GM10847 (cell line): Measurements from ENCODE around the gene MAP1A.

Experiments
- POLR2A ChIP-seq: IDR thresholded peaks from 2 replicates; pipeline ENCODE4 v1.6.1; 2011; ENCODE audit not compliant: insufficient read length; ENCODE audit errors: extremely low read depth

MAP1A gene

DNA sequence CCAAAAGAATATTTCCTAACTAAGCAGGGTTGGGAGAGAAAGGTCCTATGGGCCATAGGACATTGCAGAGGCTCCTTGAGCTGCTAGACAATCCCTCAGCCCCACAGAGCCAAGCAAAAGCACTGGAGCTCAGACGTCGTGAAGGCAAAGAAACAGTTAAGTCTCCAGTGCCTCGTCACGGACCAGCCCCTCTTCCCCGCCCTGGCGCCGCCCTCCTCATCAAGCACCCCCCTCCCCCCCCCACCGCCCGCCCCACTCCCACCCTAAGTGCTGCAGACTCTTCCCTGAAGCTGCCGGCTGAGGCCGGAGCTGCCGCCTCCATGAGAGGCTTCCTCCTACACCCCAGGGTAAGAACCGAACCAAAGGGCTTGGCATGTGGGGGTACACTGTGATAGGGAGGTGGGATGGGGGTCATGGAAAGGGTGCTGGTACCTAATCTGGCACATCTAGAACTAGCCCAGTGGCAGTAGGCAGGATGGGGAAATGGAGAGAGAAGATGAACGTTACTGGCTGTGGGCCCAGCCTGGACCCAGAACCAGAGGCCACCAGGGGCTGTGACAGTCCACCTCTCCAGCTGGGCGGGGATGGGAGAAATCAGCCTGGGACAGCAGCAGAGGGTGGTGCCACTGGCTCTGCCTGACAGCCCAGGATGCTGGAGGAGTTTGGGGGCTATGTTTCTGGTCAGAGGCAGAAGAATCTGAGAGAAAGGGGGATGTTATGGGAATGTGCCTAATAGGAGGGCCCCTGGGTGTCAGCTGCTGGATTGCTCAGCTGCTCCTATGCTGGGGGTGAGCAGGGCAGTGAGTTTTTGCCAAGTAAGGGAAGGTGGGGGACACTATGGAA lies at the start of gene MAP1A:
Gene MAP1A (plus strand): TSS at position 255 of the 843 bp plus-strand sequence. CDS start 3,866 bp downstream, outside the sequence.
- no peak for TF ChIP-seq POLR2A

DNA sequence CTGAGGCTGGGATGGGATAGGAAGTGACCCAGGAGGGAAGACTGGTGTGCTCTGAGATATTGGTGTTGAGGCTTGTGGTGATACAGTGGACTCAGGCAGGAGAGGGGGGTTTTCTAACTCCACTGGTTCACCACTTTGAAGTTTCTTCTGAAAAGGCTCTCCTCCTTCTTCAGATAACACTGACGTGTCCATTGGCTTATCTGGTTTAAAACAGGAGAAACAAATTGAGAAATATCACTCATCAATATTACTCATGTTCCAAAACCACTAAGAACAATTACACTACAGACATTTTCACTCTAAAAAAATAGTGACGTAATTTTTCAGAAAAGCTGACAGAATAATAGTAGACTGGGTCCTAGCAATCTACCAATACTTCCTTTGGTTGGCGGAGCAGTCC lies 47.5 kb upstream of the MAP1A start:
- no peak for TF ChIP-seq POLR2A

DNA sequence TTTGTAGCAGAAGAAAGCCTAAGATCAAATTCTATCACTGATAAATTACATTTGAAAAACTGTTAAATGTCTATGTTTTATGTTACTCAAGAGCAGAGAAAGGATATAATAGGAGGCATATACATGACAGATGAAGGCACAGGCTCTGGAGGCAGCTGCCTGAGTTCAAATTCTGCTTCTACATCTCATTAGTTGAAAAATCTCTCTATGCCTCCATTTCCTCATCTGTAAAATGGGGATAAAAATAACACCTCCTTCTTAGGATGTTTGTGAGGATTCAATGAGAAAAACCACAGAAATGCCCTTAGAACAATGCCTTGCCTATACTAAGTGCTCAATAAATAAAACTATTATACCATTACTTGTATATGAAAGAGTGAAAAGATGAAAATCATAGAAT lies 45.4 kb upstream of the MAP1A start:
- no peak for TF ChIP-seq POLR2A

DNA sequence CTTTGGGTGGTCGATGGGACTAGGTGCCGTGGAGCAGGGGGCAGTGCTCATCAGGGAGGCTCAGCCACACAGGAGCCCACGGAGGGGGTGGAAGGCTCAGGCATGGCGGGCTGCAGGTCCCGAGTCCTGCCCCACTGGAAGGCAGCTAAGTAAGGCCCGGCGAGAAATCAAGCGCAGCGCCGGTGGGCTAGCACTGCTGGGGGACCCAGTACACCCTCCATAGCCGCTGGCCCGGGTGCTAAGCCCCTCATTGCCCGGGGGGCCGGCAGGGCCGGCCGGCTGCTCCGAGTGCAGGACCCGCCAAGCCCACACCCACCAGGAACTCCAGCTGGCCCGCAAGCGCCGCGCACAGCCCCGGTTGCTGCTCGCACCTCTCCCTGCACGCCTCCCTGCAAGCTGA lies 43.5 kb upstream of the MAP1A start:
- no peak for TF ChIP-seq POLR2A

DNA sequence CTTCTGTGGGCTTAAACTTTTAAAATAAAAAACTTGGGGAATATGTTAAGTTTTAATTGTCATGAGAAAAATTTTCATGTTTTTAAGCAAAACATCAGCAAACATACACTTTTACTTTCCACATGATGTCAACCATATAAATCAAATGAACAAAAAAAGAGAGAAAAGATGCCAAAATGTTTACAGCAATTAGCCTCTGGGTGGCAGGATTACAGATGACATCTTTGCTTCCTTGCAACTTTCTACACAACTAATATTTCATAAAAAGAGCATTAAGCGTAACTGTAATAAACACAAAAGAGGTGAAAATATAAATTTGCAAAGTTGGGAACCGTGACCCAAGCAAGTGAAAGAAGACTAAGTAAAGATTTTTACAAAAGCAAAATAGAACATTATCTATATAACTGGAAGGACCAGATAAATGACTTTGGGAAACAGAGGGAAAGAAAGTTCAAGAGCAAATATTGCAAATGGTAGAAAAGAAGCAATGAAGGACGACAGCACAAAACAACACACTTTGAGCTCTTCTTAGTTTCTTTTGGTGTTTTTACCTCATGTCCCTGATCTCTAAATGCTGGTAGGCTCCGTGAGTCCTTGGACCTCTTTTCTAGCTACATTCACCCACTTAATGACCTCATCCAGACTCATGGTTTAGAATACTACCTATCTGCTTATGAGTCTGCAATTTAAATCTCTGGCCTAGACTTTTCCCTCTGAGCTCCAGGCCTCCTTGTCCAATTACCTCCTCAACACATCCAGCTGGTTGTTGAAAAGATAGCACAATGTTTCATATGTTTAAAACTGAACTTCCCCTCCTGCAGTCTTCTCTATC lies 33.9 kb upstream of the MAP1A start:
- TF ChIP-seq POLR2A: no peak

DNA sequence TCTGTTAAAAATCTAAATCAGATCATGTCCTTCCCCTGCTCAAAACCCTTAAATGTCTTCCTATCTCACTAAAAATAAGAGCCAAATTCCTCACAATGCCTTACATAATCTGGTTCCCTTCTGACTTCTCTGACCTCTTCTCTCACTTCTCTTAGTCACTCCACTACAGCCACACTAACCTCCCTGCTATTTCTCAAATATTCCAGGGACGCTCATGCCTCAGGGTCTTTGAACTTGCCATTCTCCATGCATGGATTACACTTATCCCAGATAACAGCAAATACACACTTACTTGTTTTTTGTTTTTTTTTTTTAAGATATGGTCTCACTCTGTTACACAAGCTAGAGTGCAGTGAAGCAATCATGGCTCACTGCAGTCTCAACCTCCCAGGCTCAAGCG lies 33.0 kb upstream of the MAP1A start:
- TF ChIP-seq POLR2A: no peak

DNA sequence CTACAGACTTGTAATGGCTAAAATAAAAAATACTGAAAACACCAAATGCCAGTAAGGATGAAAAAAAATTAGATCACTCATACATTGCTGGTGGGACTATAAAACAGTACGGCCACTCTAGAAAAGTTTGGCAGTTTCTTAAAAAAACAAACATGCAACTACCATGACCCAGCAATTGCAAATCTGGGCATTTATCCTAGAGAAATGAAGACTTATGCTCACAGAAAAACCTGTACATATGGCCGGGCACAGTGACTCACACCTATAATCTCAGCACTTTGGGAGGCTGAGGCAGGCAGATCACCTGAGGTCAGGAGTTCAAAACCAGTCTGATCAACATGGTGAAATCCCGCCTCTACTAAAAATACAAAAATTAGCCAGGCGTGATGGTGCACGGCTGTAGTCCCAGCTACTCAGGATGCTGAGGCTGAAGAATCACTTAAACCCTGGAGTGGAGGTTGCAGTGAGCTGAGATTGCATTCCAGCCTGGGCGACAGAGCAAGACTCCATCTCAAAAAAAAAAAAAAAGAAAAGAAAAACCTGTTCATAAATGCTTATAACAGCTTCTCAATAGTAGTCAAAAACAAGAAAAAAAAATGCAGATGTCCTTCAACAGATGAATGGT lies 30.0 kb upstream of the MAP1A start:
- TF ChIP-seq POLR2A: no peak

DNA sequence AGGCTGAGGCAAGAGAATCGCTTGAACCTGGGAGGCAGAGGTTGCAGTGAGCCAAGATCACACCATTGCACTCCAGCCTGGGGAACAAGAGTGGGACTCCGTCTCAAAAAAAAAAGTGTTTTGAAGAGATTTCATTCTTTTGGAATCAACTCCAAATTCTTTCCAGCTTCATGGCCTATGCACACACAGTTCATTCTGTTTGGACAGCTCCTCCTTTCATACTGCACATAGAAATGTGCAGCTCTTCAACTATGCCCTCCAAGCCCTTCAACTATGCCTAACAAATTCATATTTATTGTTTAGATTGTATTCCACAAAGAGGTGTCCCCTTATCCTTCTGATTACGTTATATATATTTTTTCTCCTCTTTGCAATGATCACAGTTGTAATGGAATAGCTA lies 28.6 kb upstream of the MAP1A start:
- TF ChIP-seq POLR2A: no peak

DNA sequence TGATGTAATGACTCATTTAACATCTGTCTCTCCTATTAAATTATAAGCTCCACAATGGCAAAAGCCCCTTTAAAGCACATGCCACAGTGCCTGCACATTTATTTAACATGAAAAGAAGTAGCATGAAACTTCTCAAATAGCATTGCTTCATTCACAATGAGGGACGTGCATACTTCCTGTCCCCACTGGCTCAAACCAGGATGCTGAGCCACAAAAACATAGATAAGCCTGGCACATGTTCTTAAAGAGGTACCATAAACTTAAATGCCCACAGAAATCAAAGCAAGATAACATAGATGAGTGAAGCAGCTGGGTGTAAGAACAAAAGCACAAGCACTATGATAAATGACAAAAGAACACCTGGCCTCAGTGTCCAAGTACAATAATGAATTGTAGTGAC lies 28.2 kb upstream of the MAP1A start:
- TF ChIP-seq POLR2A: no peak

DNA sequence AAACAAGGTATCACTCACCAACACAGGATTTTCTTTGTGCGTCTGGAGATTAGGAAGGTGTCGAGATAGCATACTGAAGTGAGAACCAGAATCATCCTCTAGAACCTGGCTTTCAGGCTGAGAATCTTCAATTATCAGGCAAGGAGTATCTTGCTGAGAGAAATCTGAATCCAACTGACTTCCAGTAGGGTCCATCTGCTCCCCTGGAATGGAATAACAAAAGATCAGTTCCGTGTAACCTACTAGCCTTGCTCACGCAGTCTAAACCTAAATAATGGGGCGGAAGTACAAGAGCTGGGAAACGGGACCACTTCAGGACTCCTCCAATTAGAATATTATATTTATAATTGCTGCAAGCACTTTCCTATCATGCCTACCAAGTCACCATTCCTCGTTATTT lies 25.1 kb upstream of the MAP1A start:
- no peak for TF ChIP-seq POLR2A

DNA sequence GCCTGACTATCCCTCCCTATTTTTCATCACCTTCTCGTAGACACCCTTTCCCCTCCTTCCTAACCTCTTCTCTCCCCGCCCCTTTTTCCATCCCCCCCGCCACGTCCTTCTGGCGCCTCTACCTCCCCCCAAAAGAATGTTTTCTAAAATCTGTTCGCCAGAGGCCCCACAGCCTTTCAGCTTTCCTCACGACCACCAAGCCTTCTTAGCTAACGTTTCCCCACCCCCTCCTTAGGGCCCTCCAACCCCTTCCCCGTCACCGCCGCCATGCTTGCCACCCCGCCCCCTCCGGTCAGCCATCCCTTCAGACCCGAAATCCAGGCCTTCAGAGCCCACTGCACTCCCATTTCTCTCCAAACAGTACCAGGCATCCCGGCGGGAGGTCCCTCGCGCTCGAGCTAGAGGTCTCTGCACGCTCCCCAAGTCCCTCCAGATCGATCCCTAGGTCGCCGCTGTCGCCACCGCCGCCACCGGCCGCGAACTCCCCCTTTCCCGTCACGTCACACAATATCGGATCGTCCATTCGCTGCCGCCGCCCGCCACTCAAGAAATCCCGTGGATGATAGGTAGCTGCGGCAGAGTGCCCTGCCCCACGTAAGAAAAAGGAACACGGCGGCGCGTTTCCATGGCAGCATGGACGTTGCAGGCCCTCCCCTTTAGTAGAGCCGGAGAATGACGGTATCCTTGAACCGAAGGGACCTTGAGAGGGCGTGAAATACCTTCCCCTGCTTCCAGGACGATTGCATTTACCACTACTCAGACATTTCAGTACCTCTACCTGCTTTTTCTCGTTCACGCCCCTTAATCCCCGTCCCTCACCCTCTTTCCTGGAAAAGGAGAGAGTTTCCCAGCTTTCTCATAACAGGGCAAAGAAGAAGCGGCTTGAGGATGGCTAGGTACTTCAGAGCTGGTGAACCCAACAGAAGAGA lies 24.5 kb upstream of the MAP1A start, which contains the start of gene TP53BP1:
Gene TP53BP1 (minus strand): TSS at position 484 of the 929 bp plus-strand sequence. CDS start 113 bp downstream, at position 371.
- TF ChIP-seq POLR2A: no peak

DNA sequence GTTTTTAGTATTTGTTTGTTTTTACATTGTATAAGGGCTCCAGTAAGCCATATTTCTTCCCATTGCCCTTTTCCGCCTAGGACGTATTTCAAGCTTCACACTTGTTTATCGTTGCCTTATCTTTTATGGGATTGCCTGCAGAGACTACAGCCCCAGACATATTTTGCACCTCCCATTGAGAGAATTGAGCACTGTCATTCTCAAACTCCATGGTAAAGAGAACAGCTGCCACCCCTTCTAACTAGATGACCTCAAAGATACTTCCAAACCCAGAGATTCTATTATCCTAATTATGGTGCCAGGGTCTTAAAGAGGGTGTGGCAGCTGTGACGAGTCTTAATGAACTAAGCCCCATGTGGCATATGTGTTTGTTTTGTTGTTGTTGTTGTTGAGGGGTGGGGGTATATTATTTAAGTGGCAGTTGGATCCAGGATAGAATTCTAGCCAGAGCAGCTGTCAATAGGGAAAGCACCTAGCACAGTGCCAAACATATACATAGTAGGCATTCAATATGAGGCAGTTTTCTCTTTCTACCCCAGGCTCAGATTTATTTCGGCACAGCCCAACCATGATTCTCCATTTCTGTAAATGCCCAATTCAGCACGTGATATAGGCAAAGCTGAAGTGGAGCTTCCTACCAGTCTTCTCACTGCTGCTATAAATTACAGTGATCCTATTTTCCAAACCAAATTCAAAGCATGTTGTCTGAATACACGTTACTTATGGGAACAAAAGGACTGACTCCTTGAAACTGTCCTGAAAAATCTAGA lies 23.5 kb upstream of the MAP1A start:
- no peak for TF ChIP-seq POLR2A

DNA sequence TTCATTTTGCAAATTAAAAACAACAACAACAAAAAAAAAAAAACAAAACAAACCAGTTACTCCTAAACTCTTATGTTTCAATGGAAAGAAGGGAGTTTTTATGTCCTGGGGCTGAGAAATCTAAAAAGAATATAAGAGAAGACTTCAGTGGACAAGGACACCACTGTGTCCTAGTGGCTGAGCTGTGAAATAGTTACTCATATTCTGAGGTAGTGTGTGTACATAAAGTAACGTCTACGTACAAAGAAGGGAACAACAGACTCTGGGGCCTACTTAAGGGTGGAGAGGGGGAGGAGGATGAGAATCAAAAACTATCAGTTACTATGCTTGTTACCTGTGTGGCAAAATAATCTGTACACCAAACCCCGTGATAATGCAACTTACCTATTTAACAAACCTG lies 18.4 kb upstream of the MAP1A start:
- no peak for TF ChIP-seq POLR2A

DNA sequence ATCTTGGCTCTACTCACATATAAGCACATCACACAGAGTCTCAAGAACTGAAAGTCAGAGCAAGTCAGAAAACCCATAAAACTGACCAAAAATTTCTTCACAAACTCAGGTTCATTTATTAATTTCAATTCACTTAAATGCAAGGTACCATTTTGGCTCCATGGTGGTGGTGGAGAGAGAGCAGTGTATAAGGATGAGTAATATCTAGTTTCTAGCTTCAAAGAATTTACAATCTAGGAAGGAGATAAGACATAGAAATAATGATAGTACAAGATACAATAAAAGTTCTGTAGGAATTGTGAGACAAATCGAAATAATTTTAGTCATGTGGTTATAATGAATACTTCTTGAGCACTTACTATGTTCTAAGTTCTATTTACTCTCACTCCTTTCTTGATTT lies 17.8 kb upstream of the MAP1A start:
- no peak for TF ChIP-seq POLR2A
